IMR-90 (cell line): ENCODE measurements around the gene CCDC146. TPM values are rescaled to one million over a fixed set of nuclear protein-coding genes. Genes with fewer than 3 reads are reported as not detected.

Experiments used
- ATAC-seq: fragments of 200-7000 bp; cut with Tn5 transposase; 2 replicates; pipeline ENCODE4 v1.9.1; 2020; ENCODE audit warnings: low read depth, mild to moderate bottlenecking, moderate library complexity
- BruUV-seq: library from RNA; stranded (reverse); fragments of 400-500 nt; replicated peaks from 2 replicates; lab custom pipeline; 2021; lab: Mats Ljungman, UMichigan
- CTCF ChIA-PET: fragments of 300-600 bp; formaldehyde crosslinking; extraction: SDS; loops from one replicate; lab custom pipeline; 2021; ENCODE audit warnings: antibody characterized with exemption; lab: Yijun Ruan, JAX
- POLR2A ChIA-PET: fragments of 300-600 bp; sonication (Branson Sonifier 250); formaldehyde crosslinking; loops from one replicate; lab custom pipeline; 2022; ENCODE audit warnings: antibody characterized with exemption; ENCODE audit not compliant: unreplicated experiment; lab: Charles Lee
- DNase-seq: peaks from one replicate; pipeline ENCODE4 v3.0.0; 2013
- H2AFZ ChIP-seq: replicated peaks from 2 replicates; pipeline ENCODE3; 2013; ENCODE audit warnings: low read length, mild to moderate bottlenecking; ENCODE audit not compliant: poor library complexity
- H2AK5ac ChIP-seq: 2 replicates; pipeline ENCODE4 v1.6.1; 2013; ENCODE audit warnings: low read depth, low read length, inconsistent platforms
- H2AK9ac ChIP-seq: replicated peaks from 2 replicates; pipeline ENCODE3; 2013; ENCODE audit warnings: mild to moderate bottlenecking, low read depth, low read length, moderate library complexity; ENCODE audit not compliant: poor library complexity
- H2BK120ac ChIP-seq: 2 replicates; pipeline ENCODE4 v1.6.1; 2013; ENCODE audit warnings: low read depth, low read length, inconsistent platforms
- H2BK15ac ChIP-seq: 3 replicates; pipeline ENCODE4 v1.6.1; 2013; ENCODE audit warnings: low read depth, low read length, inconsistent platforms
- H2BK20ac ChIP-seq: 2 replicates; pipeline ENCODE4 v1.6.1; 2013; ENCODE audit warnings: low read depth, mild to moderate bottlenecking, inconsistent platforms, low read length, moderate library complexity
- H2BK5ac ChIP-seq: 2 replicates; pipeline ENCODE4 v1.6.1; 2013; ENCODE audit warnings: mild to moderate bottlenecking, low read depth, low read length, inconsistent platforms; ENCODE audit not compliant: poor library complexity, severe bottlenecking
- H3K14ac ChIP-seq: replicated peaks from 2 replicates; pipeline ENCODE4 v1.6.1; 2013; ENCODE audit warnings: low read depth, low read length, inconsistent platforms
- H3K18ac ChIP-seq: 2 replicates; pipeline ENCODE4 v1.6.1; 2013; ENCODE audit warnings: low read depth, low read length, control low read depth
- H3K23ac ChIP-seq: 2 replicates; pipeline ENCODE4 v1.6.1; 2013; ENCODE audit warnings: low read depth, low read length, inconsistent platforms
- H3K27ac ChIP-seq: 2 replicates; pipeline ENCODE4 v1.5.1; 2013; ENCODE audit warnings: mild to moderate bottlenecking, control low read depth, low read length; ENCODE audit not compliant: insufficient read depth
- H3K27me3 ChIP-seq: 2 replicates; pipeline ENCODE4 v1.6.1; 2013; ENCODE audit warnings: low read length; ENCODE audit not compliant: control insufficient read depth, insufficient read depth
- H3K36me3 ChIP-seq: 2 replicates; pipeline ENCODE4 v1.6.1; 2013; ENCODE audit warnings: low read length, mixed read lengths; ENCODE audit not compliant: control insufficient read depth, insufficient read depth
- H3K4ac ChIP-seq: 2 replicates; pipeline ENCODE4 v1.6.1; 2013; ENCODE audit warnings: low read depth, low read length, inconsistent platforms
- H3K4me1 ChIP-seq: 2 replicates; pipeline ENCODE4 v1.6.1; 2013; ENCODE audit warnings: low read length, mixed read lengths; ENCODE audit not compliant: control insufficient read depth, insufficient read depth
- H3K4me2 ChIP-seq: 2 replicates; pipeline ENCODE4 v1.6.1; 2013; ENCODE audit warnings: low read depth, mild to moderate bottlenecking, control low read depth, low read length, moderate library complexity
- H3K4me3 ChIP-seq: 2 replicates; pipeline ENCODE4 v1.5.1; 2013; ENCODE audit warnings: low read depth, mild to moderate bottlenecking, control low read depth, low read length, moderate library complexity; ENCODE audit not compliant: insufficient read depth
- H3K56ac ChIP-seq: 2 replicates; pipeline ENCODE4 v1.6.1; 2013; ENCODE audit warnings: low read length, inconsistent platforms; ENCODE audit not compliant: insufficient read depth; ENCODE audit errors: extremely low read depth
- H3K79me1 ChIP-seq, 2 experiments: 2 replicates each; pipeline ENCODE4 v1.6.1; 2013; ENCODE audit warnings: low read length in 2 of 2, inconsistent platforms in 1 of 2, low read depth in 1 of 2
- H3K9ac ChIP-seq: 2 replicates; pipeline ENCODE4 v1.6.1; 2013; ENCODE audit warnings: low read depth, low read length, control low read depth
- H3K9me1 ChIP-seq: 2 replicates; pipeline ENCODE4 v1.6.1; 2013; ENCODE audit warnings: low read length, inconsistent platforms; ENCODE audit not compliant: insufficient read depth
- H3K9me3 ChIP-seq: 2 replicates; pipeline ENCODE4 v1.6.1; 2013; ENCODE audit warnings: low read length; ENCODE audit not compliant: control insufficient read depth, insufficient read depth
- H4K20me1 ChIP-seq: 2 replicates; pipeline ENCODE4 v1.6.1; 2013; ENCODE audit warnings: low read length, inconsistent platforms; ENCODE audit not compliant: insufficient read depth
- H4K5ac ChIP-seq: 2 replicates; pipeline ENCODE4 v1.6.1; 2013; ENCODE audit warnings: mild to moderate bottlenecking, low read depth, low read length, control low read depth
- H4K8ac ChIP-seq, 2 experiments: 2 replicates each; pipeline ENCODE4 v1.6.1; 2013; ENCODE audit warnings: low read depth in 2 of 2, low read length in 2 of 2, control low read depth in 1 of 2, inconsistent platforms in 1 of 2
- H4K91ac ChIP-seq: 2 replicates; pipeline ENCODE4 v1.6.1; 2013; ENCODE audit warnings: low read depth, low read length, inconsistent platforms; ENCODE audit not compliant: insufficient read depth
- CEBPB ChIP-seq: IDR thresholded peaks from 2 replicates; pipeline ENCODE4 v1.6.1; 2012; ENCODE audit warnings: low read depth, low read length, improper control_type of control experiment
- CHD1 ChIP-seq: IDR thresholded peaks from 2 replicates; pipeline ENCODE4 v1.6.1; 2012; ENCODE audit warnings: low read depth, low read length, improper control_type of control experiment
- MAZ ChIP-seq: IDR thresholded peaks from 2 replicates; pipeline ENCODE4 v1.6.1; 2012; ENCODE audit warnings: low read depth, mild to moderate bottlenecking, low read length, improper control_type of control experiment, moderate library complexity, borderline replicate concordance
- POLR2A ChIP-seq: IDR thresholded peaks from 2 replicates; pipeline ENCODE4 v1.6.1; 2012; ENCODE audit warnings: mild to moderate bottlenecking, low read depth, low read length
- WGBS, 2 experiments: methylation state at CpG; one replicate each; pipeline versions ENCODE4 v1.1.5 to v1.1.7; 2013; ENCODE audit warnings: missing lambda C conversion rate in 2 of 2; ENCODE audit not compliant: insufficient read length in 1 of 2; ENCODE audit errors: extremely low coverage in 2 of 2; 5-methylcytosine and 5-hydroxymethylcytosine counted together
- dilution Hi-C: fragments of 300-500 bp; cut with HindIII; formaldehyde crosslinking; loops from one replicate; pipeline ENCODE4 v1.14.3; 2018; ENCODE audit warnings: low sequenced_read_pairs; ENCODE audit not compliant: unreplicated experiment
- in situ Hi-C: fragments of 300-500 bp; cut with MboI; formaldehyde crosslinking; loops from 3 replicates; pipeline ENCODE4 v1.14.3; 2019; ENCODE audit warnings: low sequenced_read_pairs, inconsistent platforms, mixed read lengths
- intact Hi-C: fragments of 100-400 bp; cut with micrococcal nuclease; formaldehyde crosslinking; loops from 2 replicates; pipeline ENCODE4 v1.10.0; 2022
- polyA plus RNA-seq, 3 experiments: library from polyadenylated mRNA; depleted of rRNA; stranded (reverse); fragments of >200 nt; gene quantifications; 2 replicates each; pipeline ENCODE4 v1.2.3, GENCODE V29; 2012; ENCODE audit warnings: low replicate concordance in 1 of 3
- total RNA-seq: library from RNA; depleted of rRNA; stranded (reverse); fragments of >200 nt; gene quantifications from 2 replicates; pipeline ENCODE4 v1.2.3, GENCODE V29; 2012

The CCDC146 gene
- total and polyA plus RNA-seq, 2 of the 4 experiments (the other 2 are of a cell fraction), result 0.54 to 1.7 TPM

- Histone ChIP-seq H2BK20ac (peak overlapping the region; percentile 18; the same call in 1 of the 2 replicates), H3K4me2 (no peak overlapping the region), H3K27me3 (no peaks in the 10 kb centered on the region), H4K5ac (no peak overlapping the region), H4K91ac (no peak overlapping the region), H4K20me1 (no peaks in the 10 kb centered on the region), H3K79me1 (no peaks in the 10 kb centered on the region), H3K4ac (no peak overlapping the region), H2AK5ac (no peak overlapping the region), H3K4me3 (no peak overlapping the region), H3K9ac (no peak overlapping the region), H3K56ac (no peak overlapping the region), H3K4me1 (no peaks in the 10 kb centered on the region; the same call in 1 of the 2 replicates), H2AFZ (no peak overlapping the region), H3K9me3 (no peaks in the 10 kb centered on the region), H2AK9ac (no peak overlapping the region), H2BK15ac (no peak overlapping the region), H3K27ac (no peak overlapping the region), H3K23ac (no peak overlapping the region), H3K14ac (0 out of 2 replicates have a peak overlapping the region, but pooled peaks have one; percentile 30), H3K36me3 (no peaks in the 10 kb centered on the region), H3K9me1 (peaks cover 2% of the 10 kb centered on the region; the same call in 1 of the 2 replicates), H4K8ac (no peak overlapping the region; a peak in 1 of 4 replicates), H2BK120ac (no peak overlapping the region), H2BK5ac (no peak overlapping the region), H3K18ac (no peak overlapping the region)
- ChIA-PET POLR2A (no interaction called here), CTCF (interaction anchor here (0.7 kb wide), 1 partner anchor 38 kb away, joined by 7 read pairs; no protein-coding TSS in a partner anchor)
- in situ Hi-C loops (no loop called here), intact Hi-C loops (no loop called here), dilution Hi-C loops (no loop called here)
- no peak for DNase-seq
- TF ChIP-seq MAZ (no peak), POLR2A (no peak), CHD1 (no peak), CEBPB (no peak)
- no CpG with 5 or more reads among the region's 3 CpGs for WGBS, 2 experiments
- no peak for ATAC-seq
- BruUV-seq, result no TSS peak
These were observed 62.6 kb downstream of the CCDC146 start for GRCh38 chr7:77184990-77185389.
